HCT116 (cell line): ENCODE results near the gene PRKG1. TPM values are rescaled to one million over a fixed set of nuclear protein-coding genes. Genes with fewer than 3 reads are reported as not detected.

Source experiments
- ATAC-seq: fragments of 200-7000 bp; cut with Tn5 transposase; 2 replicates; pipeline ENCODE4 v1.9.1; 2020; ENCODE audit warnings: mild to moderate bottlenecking, moderate library complexity
- BruUV-seq: library from RNA; stranded (reverse); fragments of 400-500 nt; replicated peaks from 2 replicates; lab custom pipeline; 2021; lab: Mats Ljungman, UMichigan
- CTCF ChIA-PET: fragments of 300-600 bp; sonication (Branson Sonifier 250); formaldehyde crosslinking; loops from one replicate; lab custom pipeline; 2021; ENCODE audit warnings: antibody characterized with exemption; lab: Charles Lee
- POLR2A ChIA-PET: fragments of 300-600, 350-600 bp; sonication (Branson Sonifier 250); formaldehyde crosslinking; loops from one replicate; lab custom pipeline; 2021; ENCODE audit warnings: antibody characterized with exemption; lab: Charles Lee
- RAD21 ChIA-PET, 2 experiments: fragments of 300-600 bp; sonication (Branson Sonifier 250); formaldehyde crosslinking; loops; one replicate each; lab custom pipeline; 2023; ENCODE audit warnings: low total read pairs in 2 of 2; ENCODE audit not compliant: uncharacterized antibody in 2 of 2, unreplicated experiment in 2 of 2, low non-redundant PET in 1 of 2; lab: Charles Lee
- DNase-seq: peaks from one replicate; pipeline ENCODE4 v3.0.0-alpha.2; 2010; ENCODE audit warnings: low read depth, low spot score
- H2AFZ ChIP-seq: fragments of 200-600 bp; shearing (Covaris generic), sonication (generic); 2 replicates; pipeline ENCODE4 v1.6.1; 2017; ENCODE audit warnings: low read depth, mixed run types, mixed read lengths, antibody characterized with exemption, low read length; ENCODE audit not compliant: poor library complexity, severe bottlenecking
- H3K27ac ChIP-seq: 2 replicates; pipeline ENCODE4 v1.5.1; 2012; ENCODE audit warnings: low read depth, low read length
- H3K27me3 ChIP-seq: fragments of 200-600 bp; sonication (generic); 2 replicates; pipeline ENCODE4 v1.6.1; 2016; ENCODE audit warnings: mixed run types, low read length, mixed read lengths; ENCODE audit not compliant: insufficient read depth
- H3K36me3 ChIP-seq, 2 experiments: fragments of 200-500 bp in 1 of 2; fragments of 200-600 bp in 1 of 2; sonication (Bioruptor generic) in 1 of 2; sonication (generic) in 1 of 2; 2 replicates each; pipeline versions ENCODE4 v1.5.1 to v1.6.1; 2014 to 2016; ENCODE audit warnings: low read length in 2 of 2, inconsistent platforms in 1 of 2, mixed read lengths in 1 of 2, mixed run types in 1 of 2; ENCODE audit not compliant: insufficient read depth in 2 of 2, control insufficient read depth in 1 of 2
- H3K4me1 ChIP-seq, 2 experiments: fragments of 200-600 bp in 1 of 2; sonication (generic) in 1 of 2; 2 replicates each; pipeline versions ENCODE4 v1.5.1 to v1.6.1; 2012 to 2017; ENCODE audit warnings: low read length in 2 of 2, inconsistent platforms in 1 of 2, mild to moderate bottlenecking in 1 of 2, mixed read lengths in 1 of 2, mixed run types in 1 of 2, moderate library complexity in 1 of 2; ENCODE audit not compliant: insufficient read depth in 2 of 2, control insufficient read depth in 1 of 2
- H3K4me2 ChIP-seq: fragments of 200-600 bp; sonication (generic); 2 replicates; pipeline ENCODE4 v1.6.1; 2017; ENCODE audit warnings: mixed run types, low read length, mixed read lengths
- H3K4me3 ChIP-seq, 2 experiments: fragments of 200-600 bp in 1 of 2; sonication (generic) in 1 of 2; replicated peaks in 1 of 2; 2 replicates each; pipeline ENCODE4 v1.5.1; 2011 to 2016; ENCODE audit warnings: low read length in 2 of 2, control low read depth in 1 of 2, low read depth in 1 of 2, mild to moderate bottlenecking in 1 of 2, mixed read lengths in 1 of 2, mixed run types in 1 of 2
- H3K79me2 ChIP-seq: fragments of 200-600 bp; sonication (generic); 2 replicates; pipeline ENCODE4 v1.6.1; 2017; ENCODE audit warnings: mild to moderate bottlenecking, mixed run types, low read length, moderate library complexity, mixed read lengths; ENCODE audit not compliant: insufficient read depth
- H3K9ac ChIP-seq: fragments of 200-600 bp; sonication (generic); 2 replicates; pipeline ENCODE4 v1.6.1; 2016; ENCODE audit warnings: low read length, mixed read lengths
- H3K9me2 ChIP-seq: fragments of 200-600 bp; sonication (generic), shearing (Covaris generic); 2 replicates; pipeline ENCODE4 v1.6.1; 2017; ENCODE audit warnings: mixed run types, mild to moderate bottlenecking, moderate library complexity; ENCODE audit not compliant: insufficient read depth
- H3K9me3 ChIP-seq, 2 experiments: fragments of 200-500 bp in 1 of 2; fragments of 200-600 bp in 1 of 2; sonication (Bioruptor generic) in 1 of 2; sonication (generic) in 1 of 2; 2 replicates each; pipeline ENCODE4 v1.6.1; 2014 to 2017; ENCODE audit warnings: low read length in 2 of 2, mixed read lengths in 2 of 2, inconsistent platforms in 1 of 2, low read depth in 1 of 2, mild to moderate bottlenecking in 1 of 2, mixed run types in 1 of 2, moderate library complexity in 1 of 2; ENCODE audit not compliant: control insufficient read depth in 1 of 2, insufficient read depth in 1 of 2
- H4K20me1 ChIP-seq: fragments of 200-600 bp; sonication (generic), shearing (Covaris generic); 2 replicates; pipeline ENCODE4 v1.6.1; 2017; ENCODE audit warnings: mixed run types, mild to moderate bottlenecking, moderate library complexity; ENCODE audit not compliant: insufficient read depth
- CBX3 ChIP-seq: IDR thresholded peaks from 2 replicates; pipeline ENCODE4 v1.6.1; 2012; ENCODE audit warnings: low read depth
- CEBPB ChIP-seq: IDR thresholded peaks from 2 replicates; pipeline ENCODE4 v1.6.1; 2012; ENCODE audit warnings: low read depth
- CTCF ChIP-seq, 3 experiments: fragments of 200-600 bp in 1 of 3; sonication (generic) in 1 of 3; IDR thresholded peaks in 2 of 3; conservative IDR thresholded peaks in 1 of 3; 2 replicates each; pipeline ENCODE4 v1.5.1; 2012 to 2017; ENCODE audit warnings: low read depth in 2 of 3, low read length in 2 of 3, antibody characterized with exemption in 1 of 3, borderline replicate concordance in 1 of 3, control low read depth in 1 of 3, mild to moderate bottlenecking in 1 of 3, mixed read lengths in 1 of 3, mixed run types in 1 of 3, moderate library complexity in 1 of 3; ENCODE audit not compliant: insufficient read depth in 1 of 3
- EGR1 ChIP-seq: IDR thresholded peaks from 2 replicates; pipeline ENCODE4 v1.6.1; 2012; ENCODE audit warnings: low read depth
- ELF1 ChIP-seq: IDR thresholded peaks from 2 replicates; pipeline ENCODE4 v1.6.1; 2012; ENCODE audit warnings: low read depth, borderline replicate concordance
- EZH2 ChIP-seq: fragments of 200-600 bp; sonication (generic); IDR thresholded peaks from 2 replicates; pipeline ENCODE4 v1.6.1; 2017; ENCODE audit warnings: antibody characterized with exemption, mixed run types
- EZH2phosphoT487 ChIP-seq: fragments of 200-600 bp; IDR thresholded peaks from 2 replicates; pipeline ENCODE4 v1.6.1; 2018; ENCODE audit warnings: antibody characterized with exemption, borderline replicate concordance
- FOSL1 ChIP-seq: IDR thresholded peaks from 2 replicates; pipeline ENCODE4 v1.6.1; 2012; ENCODE audit warnings: low read depth
- JUND ChIP-seq: IDR thresholded peaks from 2 replicates; pipeline ENCODE4 v1.6.1; 2012
- POLR2A ChIP-seq: IDR thresholded peaks from 2 replicates; pipeline ENCODE4 v1.7.0; 2011; ENCODE audit warnings: borderline replicate concordance; ENCODE audit not compliant: insufficient read depth, insufficient read length; ENCODE audit errors: extremely low read depth
- POLR2AphosphoS5 ChIP-seq: IDR thresholded peaks from 2 replicates; pipeline ENCODE4 v1.6.1; 2011; ENCODE audit warnings: mild to moderate bottlenecking, low read depth, low read length, moderate library complexity
- RAD21 ChIP-seq: IDR thresholded peaks from 2 replicates; pipeline ENCODE4 v1.6.1; 2012; ENCODE audit warnings: low read depth, mild to moderate bottlenecking
- SIN3A ChIP-seq: IDR thresholded peaks from 2 replicates; pipeline ENCODE4 v1.6.1; 2012; ENCODE audit warnings: low read depth
- SP1 ChIP-seq: IDR thresholded peaks from 2 replicates; pipeline ENCODE4 v1.6.1; 2012; ENCODE audit warnings: low read depth
- TCF7L2 ChIP-seq: IDR thresholded peaks from 2 replicates; pipeline ENCODE4 v1.7.0; 2011; ENCODE audit warnings: borderline replicate concordance, inconsistent platforms; ENCODE audit not compliant: insufficient read depth, insufficient read length; ENCODE audit errors: extremely low read depth
- YY1 ChIP-seq: IDR thresholded peaks from 2 replicates; pipeline ENCODE4 v1.6.1; 2011; ENCODE audit warnings: low read length, low read depth, moderate library complexity, mild to moderate bottlenecking; ENCODE audit not compliant: insufficient replicate concordance; ENCODE audit errors: extremely low read depth
- ZNF274 ChIP-seq: fragments of 200-500 bp; sonication (Bioruptor generic); IDR thresholded peaks from 2 replicates; pipeline ENCODE4 v1.6.1; 2014; ENCODE audit warnings: mild to moderate bottlenecking, low read depth, low read length, inconsistent platforms
- intact Hi-C: fragments of 100-400 bp; cut with micrococcal nuclease; formaldehyde crosslinking; loops from 2 replicates; pipeline ENCODE4 v1.10.0; 2022
- total RNA-seq: library from RNA; stranded (reverse); gene quantifications from one replicate; pipeline ENCODE4 v1.2.1, GENCODE V29; 2021; ENCODE audit not compliant: unreplicated experiment
- TF ChIP-seq, protein P1 (sequence below): IDR thresholded peaks from 2 replicates; pipeline ENCODE4 v1.6.1; 2012
- TF ChIP-seq, protein P2 (sequence below): IDR thresholded peaks from 2 replicates; pipeline ENCODE4 v1.6.1; 2011; ENCODE audit warnings: mild to moderate bottlenecking, low read length, moderate library complexity; ENCODE audit not compliant: insufficient replicate concordance; ENCODE audit errors: extremely low read depth

Gene PRKG1
- total RNA-seq, 1 experiment from 2014 or later: 1.4 TPM

DNA sequence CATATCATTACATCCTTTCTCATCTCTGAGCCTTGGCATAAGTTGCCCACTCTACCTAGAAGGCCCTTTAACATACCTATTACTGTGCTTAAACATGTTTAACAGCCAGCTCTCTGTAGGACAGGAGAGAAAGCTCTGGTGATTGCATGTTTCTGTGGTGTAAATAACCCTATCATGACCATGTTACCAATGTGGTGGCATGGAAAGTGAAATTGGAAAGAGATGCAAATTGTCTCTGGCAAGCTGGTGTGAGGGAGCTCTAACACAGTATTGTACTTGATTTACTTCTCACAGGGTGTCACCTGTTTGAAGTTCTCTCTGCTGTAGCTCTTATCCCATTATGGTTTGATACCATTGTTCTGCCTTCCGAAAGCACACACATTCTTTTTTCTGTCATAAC is 1008.0 kb downstream of the PRKG1 start:
- POLR2A ChIA-PET: no interaction called here
- TF ChIP-seq POLR2A (no peak), SIN3A (no peak), CEBPB (no peak), RAD21 (no peak)
- TF ChIP-seq, all 23 proteins: peak for 0
- ChIA-PET RAD21 (no interaction called here), CTCF (no interaction called here)
- DNase-seq (no peak), ATAC-seq (no peak)
- no TSS peak for BruUV-seq
- Histone ChIP-seq H3K36me3 (no peaks in the 10 kb centered on the region), H2AFZ (no peak overlapping the region), H3K9me2 (no peaks in the 10 kb centered on the region), H3K79me2 (no peaks in the 10 kb centered on the region), H3K27me3 (no peaks in the 10 kb centered on the region), H3K27ac (no peak overlapping the region), H3K9ac (no peak overlapping the region), H4K20me1 (no peaks in the 10 kb centered on the region), H3K9me3 (no peaks in the 10 kb centered on the region), H3K4me2 (no peak overlapping the region), H3K4me3 (no peak overlapping the region), H3K4me1 (no peaks in the 10 kb centered on the region)
- intact Hi-C loops: no loop called here

DNA sequence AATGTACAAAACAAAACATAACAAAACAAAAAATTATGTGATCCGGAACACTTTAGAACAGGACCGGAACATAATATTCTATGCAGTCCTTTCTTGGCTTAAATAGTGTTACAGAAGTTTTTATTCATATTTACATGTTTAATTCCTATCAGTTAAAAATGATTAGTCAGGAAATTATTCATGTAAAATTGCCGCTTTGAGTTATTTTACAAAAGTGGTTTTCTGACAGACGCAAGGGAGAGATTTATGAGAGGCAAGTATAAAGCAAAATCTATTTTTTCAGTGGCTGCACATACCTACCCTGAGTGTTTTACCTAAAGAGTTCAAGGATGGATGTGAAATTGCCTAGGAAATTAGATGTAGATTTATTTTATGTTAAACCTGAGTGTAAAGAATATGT is 1009.1 kb downstream of the PRKG1 start:
- Histone ChIP-seq H3K27ac (no peak overlapping the region), H3K4me3 (no peak overlapping the region), H2AFZ (no peak overlapping the region), H3K36me3 (no peaks in the 10 kb centered on the region), H3K9me2 (no peaks in the 10 kb centered on the region), H3K4me2 (no peak overlapping the region), H3K27me3 (no peaks in the 10 kb centered on the region), H3K9ac (no peak overlapping the region), H3K4me1 (no peaks in the 10 kb centered on the region), H3K79me2 (no peaks in the 10 kb centered on the region), H4K20me1 (no peaks in the 10 kb centered on the region), H3K9me3 (no peaks in the 10 kb centered on the region)
- ATAC-seq (no peak), DNase-seq (no peak)
- TF ChIP-seq CTCF (IDR thresholded peaks at IDR 0.05 in 2 of 3, conservative IDR thresholded peaks at IDR 0.05 in 1 of 3; ENCODE audit: borderline replicate concordance in 1 of 3, insufficient read depth in 1 of 3, low read depth in 2 of 3, low read length in 2 of 3): no peak
- TF ChIP-seq ZNF274: no peak
- no peak for TF ChIP-seq TCF7L2
- no peak for TF ChIP-seq ELF1
- TF ChIP-seq EZH2phosphoT487: no peak
- TF ChIP-seq POLR2AphosphoS5: no peak
- TF ChIP-seq YY1: no peak
- no peak for TF ChIP-seq CEBPB
- no peak for TF ChIP-seq POLR2A
- TF ChIP-seq EGR1: no peak
- TF ChIP-seq JUND: no peak
- TF ChIP-seq SIN3A: no peak
- TF ChIP-seq, protein P1, sequence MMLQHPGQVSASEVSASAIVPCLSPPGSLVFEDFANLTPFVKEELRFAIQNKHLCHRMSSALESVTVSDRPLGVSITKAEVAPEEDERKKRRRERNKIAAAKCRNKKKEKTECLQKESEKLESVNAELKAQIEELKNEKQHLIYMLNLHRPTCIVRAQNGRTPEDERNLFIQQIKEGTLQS: no peak
- no peak for TF ChIP-seq FOSL1
- no peak for TF ChIP-seq SP1
- TF ChIP-seq CBX3: no peak
- TF ChIP-seq, protein P2, sequence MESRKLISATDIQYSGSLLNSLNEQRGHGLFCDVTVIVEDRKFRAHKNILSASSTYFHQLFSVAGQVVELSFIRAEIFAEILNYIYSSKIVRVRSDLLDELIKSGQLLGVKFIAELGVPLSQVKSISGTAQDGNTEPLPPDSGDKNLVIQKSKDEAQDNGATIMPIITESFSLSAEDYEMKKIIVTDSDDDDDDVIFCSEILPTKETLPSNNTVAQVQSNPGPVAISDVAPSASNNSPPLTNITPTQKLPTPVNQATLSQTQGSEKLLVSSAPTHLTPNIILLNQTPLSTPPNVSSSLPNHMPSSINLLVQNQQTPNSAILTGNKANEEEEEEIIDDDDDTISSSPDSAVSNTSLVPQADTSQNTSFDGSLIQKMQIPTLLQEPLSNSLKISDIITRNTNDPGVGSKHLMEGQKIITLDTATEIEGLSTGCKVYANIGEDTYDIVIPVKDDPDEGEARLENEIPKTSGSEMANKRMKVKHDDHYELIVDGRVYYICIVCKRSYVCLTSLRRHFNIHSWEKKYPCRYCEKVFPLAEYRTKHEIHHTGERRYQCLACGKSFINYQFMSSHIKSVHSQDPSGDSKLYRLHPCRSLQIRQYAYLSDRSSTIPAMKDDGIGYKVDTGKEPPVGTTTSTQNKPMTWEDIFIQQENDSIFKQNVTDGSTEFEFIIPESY: no peak
- TF ChIP-seq EZH2: no peak
- RAD21 ChIA-PET: no interaction called here
- CTCF ChIA-PET: no interaction called here
- no TSS peak for BruUV-seq
- POLR2A ChIA-PET: no interaction called here
- intact Hi-C loops: no loop called here
